Mesendoderm (in vitro differentiated cells): ENCODE data around the gene EZR.

Experiments used
- DNase-seq: peaks from one replicate; pipeline ENCODE4 v3.0.0; 2013
- H2AK5ac ChIP-seq: 2 replicates; pipeline ENCODE4 v1.6.1; 2013; ENCODE audit warnings: low read length, inconsistent platforms
- H2BK120ac ChIP-seq: 2 replicates; pipeline ENCODE4 v1.6.1; 2013; ENCODE audit warnings: low read depth, mild to moderate bottlenecking, low read length, moderate library complexity, mixed read lengths
- H2BK15ac ChIP-seq: replicated peaks from 2 replicates; pipeline ENCODE4 v1.6.1; 2013; ENCODE audit warnings: low read depth, mild to moderate bottlenecking, moderate library complexity
- H2BK5ac ChIP-seq: 2 replicates; pipeline ENCODE4 v1.6.1; 2013; ENCODE audit warnings: low read length, inconsistent platforms
- H3K18ac ChIP-seq: 2 replicates; pipeline ENCODE4 v1.6.1; 2013; ENCODE audit warnings: mild to moderate bottlenecking, low read length, mixed read lengths
- H3K23ac ChIP-seq: one replicate; pipeline ENCODE4 v1.6.1; 2013; ENCODE audit warnings: low read length
- H3K27ac ChIP-seq: 2 replicates; pipeline ENCODE4 v1.5.1; 2013; ENCODE audit warnings: low read depth, mild to moderate bottlenecking, inconsistent platforms, low read length, moderate library complexity
- H3K27me3 ChIP-seq: 2 replicates; pipeline ENCODE4 v1.6.1; 2013; ENCODE audit warnings: low read length, control low read depth, mild to moderate bottlenecking, inconsistent platforms; ENCODE audit not compliant: insufficient read depth, poor library complexity
- H3K36me3 ChIP-seq: 2 replicates; pipeline ENCODE4 v1.6.1; 2013; ENCODE audit warnings: low read length, inconsistent platforms; ENCODE audit not compliant: control insufficient read depth, insufficient read depth
- H3K4ac ChIP-seq: one replicate; pipeline ENCODE4 v1.6.1; 2013; ENCODE audit warnings: low read depth, mild to moderate bottlenecking, low read length, moderate library complexity
- H3K4me1 ChIP-seq: 2 replicates; pipeline ENCODE4 v1.6.1; 2013; ENCODE audit warnings: low read depth, low read length, inconsistent platforms; ENCODE audit not compliant: control insufficient read depth
- H3K4me2 ChIP-seq: 2 replicates; pipeline ENCODE4 v1.6.1; 2013; ENCODE audit warnings: low read length
- H3K4me3 ChIP-seq: 2 replicates; pipeline ENCODE4 v1.5.1; 2013; ENCODE audit warnings: mild to moderate bottlenecking, low read length
- H3K56ac ChIP-seq: one replicate; pipeline ENCODE4 v1.6.1; 2013; ENCODE audit warnings: low read length
- H3K79me1 ChIP-seq: 2 replicates; pipeline ENCODE4 v1.6.1; 2013; ENCODE audit warnings: low read length, inconsistent platforms
- H3K79me2 ChIP-seq: 2 replicates; pipeline ENCODE4 v1.6.1; 2013; ENCODE audit warnings: mild to moderate bottlenecking, low read length; ENCODE audit not compliant: control insufficient read depth, insufficient read depth
- H3K9ac ChIP-seq: 2 replicates; pipeline ENCODE4 v1.6.1; 2013; ENCODE audit warnings: low read length, inconsistent platforms
- H4K5ac ChIP-seq: one replicate; pipeline ENCODE4 v1.6.1; 2013; ENCODE audit warnings: low read length
- H4K8ac ChIP-seq: one replicate; pipeline ENCODE4 v1.6.1; 2013; ENCODE audit warnings: low read depth, mild to moderate bottlenecking, control low read depth, low read length, moderate library complexity
- WGBS: extraction: QIAGEN DNeasy Blood & Tissue Kit; methylation state at CpG from one replicate; pipeline ENCODE4 v1.1.7; 2013; ENCODE audit warnings: low lambda C conversion rate, missing lambda C conversion rate; ENCODE audit not compliant: insufficient coverage; ENCODE audit errors: extremely low coverage; 5-methylcytosine and 5-hydroxymethylcytosine counted together

EZR gene

DNA sequence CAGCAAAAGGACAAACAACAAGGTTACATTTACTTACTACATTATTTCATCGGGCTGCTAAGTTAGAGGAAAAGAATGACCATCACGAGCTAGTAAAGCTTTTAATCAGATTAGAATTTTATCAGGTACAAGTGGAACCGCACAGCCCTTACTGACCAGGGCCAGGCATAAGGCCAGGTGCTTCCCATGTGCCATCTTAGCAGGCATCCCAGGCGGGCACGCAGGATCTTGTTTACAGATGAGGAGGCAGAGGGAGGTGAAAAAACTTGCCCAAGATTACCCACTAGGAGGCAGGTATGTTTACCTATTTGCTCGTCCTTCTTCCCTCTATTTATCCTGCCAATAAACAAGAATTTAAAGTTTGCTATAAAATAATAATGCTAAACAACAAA, 10.7 kb downstream of the EZR start:
- Histone ChIP-seq H2BK15ac (no peak overlapping the region), H3K9ac (no peak overlapping the region), H3K36me3 (peaks cover 3% of the 10 kb centered on the region), H3K79me1 (peaks cover 10% of the 10 kb centered on the region), H3K4me3 (no peak overlapping the region), H3K79me2 (peaks cover 88% of the 10 kb centered on the region), H3K18ac (no peak overlapping the region), H3K56ac (no peak overlapping the region), H3K4me1 (peaks cover 25% of the 10 kb centered on the region), H4K5ac (no peak overlapping the region), H3K4ac (no peak overlapping the region), H3K27me3 (no peaks in the 10 kb centered on the region), H2AK5ac (no peak overlapping the region), H3K23ac (no peak overlapping the region), H3K4me2 (no peak overlapping the region), H2BK5ac (no peak overlapping the region), H3K27ac (no peak overlapping the region), H2BK120ac (no peak overlapping the region), H4K8ac (no peak overlapping the region)
- no CpG with 5 or more reads among the region's 6 CpGs for WGBS
- no peak for DNase-seq

DNA sequence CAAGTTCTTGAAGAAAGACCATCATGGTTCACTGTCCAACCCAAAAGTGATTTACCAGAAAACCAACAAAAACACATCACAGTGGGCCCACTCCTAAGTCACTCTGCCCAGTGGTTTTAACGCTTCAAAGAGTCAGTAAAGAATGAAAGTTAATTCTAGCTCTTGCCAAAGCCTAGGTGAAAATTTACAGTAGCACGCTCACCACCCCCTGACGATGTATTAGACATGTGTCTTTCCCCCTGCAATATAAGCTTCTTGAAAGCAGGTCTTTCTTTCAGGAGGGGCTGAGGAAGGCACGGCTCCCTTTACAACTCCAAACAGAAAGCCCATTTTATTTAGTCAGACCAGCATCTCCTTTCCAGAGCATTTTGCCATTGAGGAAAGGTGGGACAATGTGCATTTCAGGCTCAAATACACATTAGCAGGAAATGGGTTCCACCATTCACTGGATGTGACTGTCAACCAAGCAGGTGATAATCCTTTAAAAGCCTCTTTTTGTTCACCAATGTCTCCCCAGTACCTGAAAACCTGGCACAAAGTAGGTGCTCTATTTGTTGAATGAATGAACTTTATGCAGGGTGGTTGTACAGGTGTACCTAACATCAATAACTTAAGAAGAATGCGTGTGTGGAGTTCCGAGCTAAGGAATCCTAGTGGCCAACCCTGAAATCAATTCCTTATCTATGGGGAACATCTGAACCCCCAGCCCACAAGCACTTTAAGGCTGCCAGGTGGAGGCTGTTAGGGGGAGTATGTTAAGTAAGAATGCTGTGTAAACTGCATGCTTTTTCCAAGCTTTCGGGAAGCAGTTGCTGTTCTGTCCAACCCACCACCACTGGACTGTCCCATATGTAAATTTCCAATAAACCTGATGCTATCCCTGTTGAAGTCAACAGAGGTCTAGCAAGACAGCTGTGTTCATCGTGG, 11.4 kb downstream of the EZR start:
- H4K8ac ChIP-seq: no peak overlapping the region
- no peak overlapping the region for H2BK120ac ChIP-seq
- no peak overlapping the region for H3K4me2 ChIP-seq
- no peak overlapping the region for H2BK5ac ChIP-seq
- no peaks in the 10 kb centered on the region for H3K27me3 ChIP-seq
- no peak overlapping the region for H3K4me3 ChIP-seq
- no peak overlapping the region for H3K18ac ChIP-seq
- WGBS: no CpG with 5 or more reads among the region's 8 CpGs
- H4K5ac ChIP-seq: no peak overlapping the region
- peak; percentile 40 for DNase-seq
- H3K79me1 ChIP-seq: peaks cover 6% of the 10 kb centered on the region
- H3K79me2 ChIP-seq: peaks cover 87% of the 10 kb centered on the region
- H3K56ac ChIP-seq: peak overlapping the region; percentile 46
- peaks cover 25% of the 10 kb centered on the region for H3K4me1 ChIP-seq
- no peak overlapping the region for H3K9ac ChIP-seq
- no peak overlapping the region for H3K4ac ChIP-seq
- H3K36me3 ChIP-seq: peaks cover 1% of the 10 kb centered on the region
- H3K23ac ChIP-seq: no peak overlapping the region
- no peak overlapping the region for H2BK15ac ChIP-seq
- H3K27ac ChIP-seq: no peak overlapping the region
- no peak overlapping the region for H2AK5ac ChIP-seq

DNA sequence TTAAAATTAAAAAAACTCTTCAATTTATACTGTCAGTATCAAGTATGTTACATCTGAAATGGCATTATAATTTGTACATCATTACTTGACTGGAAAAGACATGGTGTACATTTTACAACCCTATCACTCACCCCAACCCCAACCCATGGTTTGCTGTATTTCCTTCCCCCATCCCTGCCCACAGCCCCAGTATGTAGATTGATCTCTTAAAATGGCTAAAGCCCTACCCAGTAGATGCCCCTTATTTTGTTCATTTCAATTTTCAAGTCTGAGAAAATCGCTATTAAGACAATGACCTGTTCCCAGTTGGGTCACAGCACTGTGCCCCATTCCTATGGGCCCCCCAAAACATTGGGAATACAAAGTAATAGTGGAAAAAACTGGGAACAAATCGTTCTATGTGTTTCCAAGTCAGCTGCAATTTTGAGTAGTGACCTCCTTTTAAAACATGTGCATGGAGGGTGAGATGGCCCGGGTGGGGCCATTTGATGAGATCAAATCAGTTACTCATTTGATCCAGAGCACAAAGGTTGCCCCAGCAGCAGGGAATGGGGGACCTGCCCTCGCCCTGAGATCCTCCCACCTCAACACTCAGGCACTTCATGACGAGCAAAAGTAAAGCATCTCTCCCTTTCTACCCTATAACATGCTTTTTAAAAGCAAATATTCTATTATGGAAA, 13.3 kb downstream of the EZR start:
- H3K79me2 ChIP-seq: peaks cover 84% of the 10 kb centered on the region
- H3K27me3 ChIP-seq: no peaks in the 10 kb centered on the region
- no peak overlapping the region for H3K4me2 ChIP-seq
- no peak overlapping the region for H2BK120ac ChIP-seq
- H3K56ac ChIP-seq: no peak overlapping the region
- H2AK5ac ChIP-seq: no peak overlapping the region
- H2BK5ac ChIP-seq: no peak overlapping the region
- H2BK15ac ChIP-seq: no peak overlapping the region
- no peak overlapping the region for H3K4ac ChIP-seq
- H4K5ac ChIP-seq: no peak overlapping the region
- H3K4me1 ChIP-seq: peaks cover 21% of the 10 kb centered on the region
- H3K36me3 ChIP-seq: peaks cover 1% of the 10 kb centered on the region
- no peak overlapping the region for H4K8ac ChIP-seq
- no peak overlapping the region for H3K23ac ChIP-seq
- no peak overlapping the region for H3K18ac ChIP-seq
- no peak overlapping the region for H3K4me3 ChIP-seq
- WGBS: no CpG with 5 or more reads among the region's 5 CpGs
- H3K9ac ChIP-seq: no peak overlapping the region
- no peak overlapping the region for H3K27ac ChIP-seq
- H3K79me1 ChIP-seq: peaks cover 6% of the 10 kb centered on the region
- DNase-seq: no peak

DNA sequence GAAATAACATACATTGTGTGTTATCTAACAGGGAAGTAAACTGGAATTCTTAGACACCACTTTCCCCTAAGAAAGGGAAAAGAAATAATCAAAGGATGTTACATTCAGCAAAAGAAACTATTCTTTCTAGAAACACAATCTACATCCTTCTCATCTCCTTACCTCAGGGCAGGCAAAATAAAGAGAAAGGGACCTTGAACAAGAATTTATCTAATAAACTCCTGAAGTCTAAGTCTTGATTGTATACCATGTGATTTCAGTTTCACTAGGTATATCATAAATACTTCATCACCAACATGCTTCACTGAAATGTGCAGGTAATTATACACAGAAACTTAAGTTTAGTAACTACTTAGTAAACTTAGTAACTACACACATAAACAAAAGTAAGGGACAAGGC, 15.0 kb downstream of the EZR start:
- Histone ChIP-seq H3K4me1 (peaks cover 20% of the 10 kb centered on the region), H3K18ac (no peak overlapping the region), H2BK5ac (no peak overlapping the region), H3K4ac (no peak overlapping the region), H2AK5ac (no peak overlapping the region), H2BK15ac (no peak overlapping the region), H2BK120ac (no peak overlapping the region), H3K4me2 (no peak overlapping the region), H3K9ac (no peak overlapping the region), H4K5ac (no peak overlapping the region), H3K79me2 (peaks cover 86% of the 10 kb centered on the region), H3K79me1 (peaks cover 6% of the 10 kb centered on the region), H4K8ac (no peak overlapping the region), H3K36me3 (peaks cover 1% of the 10 kb centered on the region), H3K4me3 (no peak overlapping the region), H3K56ac (no peak overlapping the region), H3K27me3 (no peaks in the 10 kb centered on the region), H3K27ac (no peak overlapping the region), H3K23ac (no peak overlapping the region)
- DNase-seq: no peak

DNA sequence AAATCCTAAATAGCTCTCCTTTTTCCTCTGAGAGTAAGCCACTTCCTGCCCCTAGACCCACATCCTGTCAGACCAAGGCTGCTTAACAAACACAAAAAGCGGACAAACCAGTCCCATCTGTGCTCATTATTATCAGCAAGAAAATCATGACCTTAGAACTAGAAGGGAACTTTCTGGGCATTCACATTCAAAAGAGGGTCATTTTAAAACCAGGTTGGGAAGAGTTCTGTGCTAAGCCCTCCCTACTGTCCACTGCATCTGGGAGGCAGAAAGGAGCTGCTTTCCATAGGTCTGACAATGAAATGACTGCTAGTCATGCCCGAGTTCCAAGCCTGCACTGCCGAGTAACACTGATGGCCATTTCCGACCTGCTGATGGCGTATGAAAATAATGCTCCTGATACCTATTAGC, 15.4 kb downstream of the EZR start:
- H2BK15ac ChIP-seq: no peak overlapping the region
- no peak overlapping the region for H3K27ac ChIP-seq

More for the DNA sequence above, 15.4 kb downstream of the EZR start:
- H4K5ac ChIP-seq: peak overlapping the region; percentile 33
- no CpG with 5 or more reads among the region's 5 CpGs for WGBS
- H3K27me3 ChIP-seq: no peaks in the 10 kb centered on the region
- H3K56ac ChIP-seq: no peak overlapping the region
- peaks cover 86% of the 10 kb centered on the region for H3K79me2 ChIP-seq
- peak overlapping the region; percentile 17 for H2BK5ac ChIP-seq
- H3K4ac ChIP-seq: no peak overlapping the region
- H3K23ac ChIP-seq: no peak overlapping the region
- peaks cover 20% of the 10 kb centered on the region for H3K4me1 ChIP-seq
- peaks cover 8% of the 10 kb centered on the region for H3K79me1 ChIP-seq
- peak; percentile 51 for DNase-seq
- H3K9ac ChIP-seq: peak overlapping the region; percentile 11
- H2AK5ac ChIP-seq: no peak overlapping the region
- H2BK120ac ChIP-seq: no peak overlapping the region
- no peak overlapping the region for H3K4me2 ChIP-seq
- no peak overlapping the region for H3K18ac ChIP-seq
- H3K36me3 ChIP-seq: peaks cover 1% of the 10 kb centered on the region
- H4K8ac ChIP-seq: no peak overlapping the region
- H3K4me3 ChIP-seq: no peak overlapping the region
